ENCODE data around the gene PHF10.
"Not testable (repeated sequence)": the region's sequence is repeated elsewhere in the genome, so short reads cannot be mapped to it uniquely, and the experiment has no call there.

Gene PHF10

DNA sequence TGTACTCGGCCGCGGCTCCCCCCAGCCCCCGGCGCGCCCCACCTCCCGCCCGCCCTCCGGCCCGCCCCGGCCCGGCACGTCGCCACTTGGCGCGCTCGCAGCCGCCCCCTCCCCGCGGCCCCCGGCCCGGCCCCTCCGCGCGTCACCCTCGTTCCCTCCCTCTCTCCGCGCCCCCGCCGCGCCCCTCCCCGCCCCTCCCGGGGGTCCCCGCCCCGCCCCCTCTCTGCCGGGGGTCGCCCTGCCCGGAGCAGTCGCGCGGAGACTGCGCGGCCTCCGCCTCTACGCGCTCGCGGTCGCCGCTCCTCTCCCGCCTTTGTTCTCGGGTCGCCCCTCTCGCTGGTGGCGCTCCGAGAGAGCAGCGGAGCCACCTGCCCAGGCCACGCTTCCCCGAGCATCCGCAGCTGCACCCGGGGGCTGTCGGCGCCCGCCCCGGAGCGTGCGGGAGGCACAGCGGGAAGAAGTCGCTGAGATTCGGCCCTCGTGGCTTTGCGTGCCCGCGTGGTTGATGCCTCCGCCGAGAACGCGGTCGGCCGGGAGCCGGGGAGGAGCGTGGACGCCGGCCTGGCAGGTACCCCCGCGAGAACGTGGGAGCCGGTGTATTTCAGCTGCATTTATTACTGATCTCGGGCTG lies at the start of gene PHF10:
Gene PHF10 (minus strand): TSS at position 7 of the 631 bp plus-strand sequence. CDS start 569 bp downstream, outside the sequence.
- in situ Hi-C loops (cut with MboI; ENCODE audit: low sequenced_read_pairs), result no loop called here

GRCh38 chr6:169766921-169767736 lies 42.8 kb upstream of the PHF10 start:
- in situ Hi-C loops (cut with MboI; ENCODE audit: low sequenced_read_pairs), result no loop called here

GRCh38 chr6:169766232-169766631 lies 41.9 kb upstream of the PHF10 start:
- in situ Hi-C loops (cut with MboI; ENCODE audit: low sequenced_read_pairs), result no loop called here

DNA sequence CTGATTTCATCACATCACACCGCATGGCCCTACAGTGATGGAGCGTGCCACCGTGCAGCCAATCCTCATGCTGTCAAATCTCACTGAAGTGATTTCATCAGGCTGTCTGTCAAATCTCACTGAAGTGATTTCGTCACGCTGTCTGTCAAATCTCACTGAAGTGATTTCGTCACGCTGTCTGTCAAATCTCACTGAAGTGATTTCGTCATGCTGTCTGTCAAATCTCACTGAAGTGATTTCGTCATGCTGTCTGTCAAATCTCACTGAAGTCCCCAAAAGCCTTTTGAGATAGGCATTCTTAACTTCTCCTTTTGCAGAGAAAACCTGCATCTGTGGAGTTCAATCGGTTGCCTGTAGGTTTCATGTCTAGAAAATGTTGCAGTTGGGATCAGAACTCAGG lies 41.5 kb upstream of the PHF10 start:
- in situ Hi-C loops (cut with MboI; ENCODE audit: low sequenced_read_pairs), result not testable (repeated sequence)

DNA sequence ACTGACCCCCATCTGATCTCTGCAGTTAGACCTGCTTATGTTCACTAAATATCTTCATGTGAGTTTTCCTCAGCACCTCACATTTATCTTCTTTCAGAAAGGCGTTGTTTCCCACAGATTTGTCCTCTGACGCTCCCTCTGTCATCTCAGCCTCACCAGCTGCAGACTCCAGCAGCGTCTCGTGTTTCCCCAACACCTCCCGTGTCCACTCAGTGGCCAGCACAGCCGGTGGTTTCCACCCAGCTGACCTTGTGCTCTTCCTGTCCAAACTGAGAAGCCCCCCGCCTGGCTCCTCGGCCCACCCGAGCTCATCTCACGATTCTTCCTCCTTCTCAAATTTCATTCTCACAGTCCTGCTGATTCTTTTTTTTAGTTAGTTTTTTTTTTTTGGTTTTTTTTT lies 39.6 kb upstream of the PHF10 start:
- in situ Hi-C loops (cut with MboI; ENCODE audit: low sequenced_read_pairs), result no loop called here

- in situ Hi-C loops (cut with MboI; ENCODE audit: low sequenced_read_pairs), result no loop called here
Observed at GRCh38 chr6:169763308-169763707, 39.0 kb upstream of the PHF10 start.

DNA sequence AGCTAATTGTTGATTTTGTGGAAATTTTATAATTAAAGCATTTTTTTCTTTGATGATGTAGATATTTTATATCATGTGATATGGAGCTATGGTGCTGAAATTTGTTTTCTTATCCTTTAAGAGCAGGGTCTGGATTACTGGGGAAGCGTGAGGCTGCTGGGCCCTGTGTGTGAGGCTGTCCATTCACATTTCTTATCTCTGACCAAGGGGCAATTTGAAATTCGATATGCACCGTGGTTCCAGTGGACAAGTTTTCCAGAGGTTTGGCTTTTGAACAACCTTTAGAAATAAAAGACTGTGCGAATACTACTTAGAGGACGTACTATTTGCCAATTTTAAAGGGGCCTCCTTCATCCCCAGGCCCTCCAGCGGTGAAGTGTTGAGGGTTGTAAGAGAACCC lies 30.9 kb upstream of the PHF10 start:
- in situ Hi-C loops (cut with MboI; ENCODE audit: low sequenced_read_pairs), result no loop called here

GRCh38 chr6:169752074-169752623 lies 27.8 kb upstream of the PHF10 start:
- in situ Hi-C loops (cut with MboI; ENCODE audit: low sequenced_read_pairs), result no loop called here

- in situ Hi-C loops (cut with MboI; ENCODE audit: low sequenced_read_pairs), result no loop called here
Observed at GRCh38 chr6:169751242-169752073, 27.2 kb upstream of the PHF10 start, which contains the start of the genes DYNLT2 and ERMARD. DYNLT2 (minus strand) TSS chr6:169751572; CDS start chr6:169751458, 114 bp downstream. ERMARD (plus strand) TSS chr6:169751622; CDS start chr6:169751658, 36 bp downstream.

DNA sequence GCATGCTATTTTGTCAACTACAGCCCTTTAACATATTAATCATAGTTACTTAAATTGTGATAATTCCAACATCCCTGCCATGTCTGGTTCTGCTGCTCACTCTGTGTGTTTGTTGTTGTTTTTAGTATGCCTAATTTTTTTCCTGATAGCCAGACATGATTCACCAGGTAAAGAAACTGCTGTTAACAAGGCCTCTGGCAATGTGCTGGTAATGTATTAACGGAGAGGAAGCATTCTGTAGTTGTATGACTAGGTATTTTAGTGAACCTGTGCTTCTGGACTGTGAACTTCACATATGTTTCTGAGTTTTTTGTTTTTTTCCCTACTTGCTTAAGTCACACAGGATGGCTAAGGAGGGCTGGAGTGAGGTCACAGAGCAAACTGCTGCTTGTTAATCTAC lies 22.3 kb upstream of the PHF10 start:
- in situ Hi-C loops (cut with MboI; ENCODE audit: low sequenced_read_pairs), result no loop called here

DNA sequence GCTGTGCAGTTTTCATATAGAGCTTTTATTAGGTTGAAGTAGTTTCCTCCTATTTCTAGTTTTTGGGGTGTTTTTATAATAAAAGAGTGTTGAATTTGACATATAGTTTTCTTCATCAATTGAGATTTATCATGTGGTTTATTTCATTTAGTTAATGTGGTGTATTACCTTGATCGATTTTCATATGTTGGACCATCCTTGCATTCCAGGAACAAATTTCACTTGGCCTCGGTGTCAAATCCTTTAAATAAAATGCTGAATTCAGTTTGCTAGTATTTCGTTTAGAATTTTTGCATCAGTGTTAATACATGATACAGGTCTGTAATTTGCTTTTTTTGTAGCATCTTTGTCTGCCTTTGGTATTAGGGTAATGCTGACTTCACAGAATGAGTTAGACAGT lies 21.1 kb upstream of the PHF10 start:
- in situ Hi-C loops (cut with MboI; ENCODE audit: low sequenced_read_pairs), result no loop called here

DNA sequence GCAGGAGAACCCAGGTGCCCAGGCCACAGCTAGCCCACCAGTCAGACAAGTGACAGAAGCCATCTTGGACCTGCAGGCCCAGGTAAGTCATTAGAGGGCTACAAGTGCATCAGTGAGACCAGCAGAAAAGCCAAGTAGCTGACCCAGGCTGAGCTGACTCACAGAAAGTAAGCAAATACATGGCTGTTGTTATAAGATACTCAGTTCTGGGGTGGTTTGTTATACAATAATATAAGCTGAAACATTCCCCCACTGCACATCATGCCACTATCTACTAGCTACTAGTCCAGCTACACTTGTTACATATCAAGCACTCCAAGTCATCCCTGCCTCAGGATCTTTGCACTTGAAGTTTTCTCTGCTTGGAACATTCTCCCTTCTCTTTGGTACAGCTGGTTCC lies 17.0 kb upstream of the PHF10 start:
- in situ Hi-C loops (cut with MboI; ENCODE audit: low sequenced_read_pairs), result no loop called here

DNA sequence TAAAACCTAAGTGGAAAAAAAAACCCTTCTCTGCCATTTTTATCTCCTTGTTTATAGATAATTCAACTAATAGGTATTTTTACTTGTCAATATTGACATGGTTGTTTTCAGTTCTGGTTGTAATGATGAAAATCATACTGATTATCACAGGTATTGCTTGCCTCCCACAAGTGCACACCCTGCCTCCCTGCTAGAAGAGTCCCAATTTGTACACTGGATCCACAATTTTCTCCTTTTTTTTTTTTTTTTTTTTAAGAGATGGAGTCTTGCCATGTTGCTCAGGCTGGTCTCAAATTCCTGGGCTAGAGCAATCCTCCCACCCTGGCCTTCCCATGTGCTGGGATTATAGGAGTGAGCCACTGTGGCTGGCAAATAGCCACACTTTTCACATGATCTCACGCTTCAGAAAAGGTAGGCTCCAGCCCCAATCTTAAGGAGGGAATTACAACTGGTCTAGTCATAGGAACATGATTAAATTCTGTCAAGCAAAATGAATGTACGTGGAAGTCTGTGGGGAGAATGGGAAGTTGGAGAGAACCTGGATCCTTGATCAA lies 14.8 kb upstream of the PHF10 start:
- in situ Hi-C loops (cut with MboI; ENCODE audit: low sequenced_read_pairs), result no loop called here

GRCh38 chr6:169738204-169738975 lies 14.1 kb upstream of the PHF10 start:
- in situ Hi-C loops (cut with MboI; ENCODE audit: low sequenced_read_pairs), result no loop called here

- in situ Hi-C loops (cut with MboI; ENCODE audit: low sequenced_read_pairs), result no loop called here
Observed at GRCh38 chr6:169729961-169730360, 5.7 kb upstream of the PHF10 start.

- in situ Hi-C loops (cut with MboI; ENCODE audit: low sequenced_read_pairs), result no loop called here
Observed at GRCh38 chr6:169726963-169727362, 2.7 kb upstream of the PHF10 start.

DNA sequence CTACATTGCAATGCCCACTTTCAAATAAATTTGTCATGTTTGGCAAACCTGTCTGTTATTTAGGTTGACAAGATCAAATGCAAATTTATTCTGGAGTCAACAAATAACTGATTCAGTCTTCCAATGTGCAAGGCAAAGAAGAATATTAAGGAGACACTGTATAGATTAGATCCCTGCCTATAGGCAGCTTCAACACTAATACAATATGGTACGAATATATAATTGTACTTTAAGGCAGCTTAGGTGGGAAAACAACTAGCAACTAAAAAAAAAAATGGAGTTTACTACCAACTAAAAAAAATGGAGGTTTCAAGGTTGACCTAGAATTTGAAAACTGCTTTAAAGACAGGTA lies 1.7 kb upstream of the PHF10 start:
- in situ Hi-C loops (cut with MboI; ENCODE audit: low sequenced_read_pairs), result no loop called here

DNA sequence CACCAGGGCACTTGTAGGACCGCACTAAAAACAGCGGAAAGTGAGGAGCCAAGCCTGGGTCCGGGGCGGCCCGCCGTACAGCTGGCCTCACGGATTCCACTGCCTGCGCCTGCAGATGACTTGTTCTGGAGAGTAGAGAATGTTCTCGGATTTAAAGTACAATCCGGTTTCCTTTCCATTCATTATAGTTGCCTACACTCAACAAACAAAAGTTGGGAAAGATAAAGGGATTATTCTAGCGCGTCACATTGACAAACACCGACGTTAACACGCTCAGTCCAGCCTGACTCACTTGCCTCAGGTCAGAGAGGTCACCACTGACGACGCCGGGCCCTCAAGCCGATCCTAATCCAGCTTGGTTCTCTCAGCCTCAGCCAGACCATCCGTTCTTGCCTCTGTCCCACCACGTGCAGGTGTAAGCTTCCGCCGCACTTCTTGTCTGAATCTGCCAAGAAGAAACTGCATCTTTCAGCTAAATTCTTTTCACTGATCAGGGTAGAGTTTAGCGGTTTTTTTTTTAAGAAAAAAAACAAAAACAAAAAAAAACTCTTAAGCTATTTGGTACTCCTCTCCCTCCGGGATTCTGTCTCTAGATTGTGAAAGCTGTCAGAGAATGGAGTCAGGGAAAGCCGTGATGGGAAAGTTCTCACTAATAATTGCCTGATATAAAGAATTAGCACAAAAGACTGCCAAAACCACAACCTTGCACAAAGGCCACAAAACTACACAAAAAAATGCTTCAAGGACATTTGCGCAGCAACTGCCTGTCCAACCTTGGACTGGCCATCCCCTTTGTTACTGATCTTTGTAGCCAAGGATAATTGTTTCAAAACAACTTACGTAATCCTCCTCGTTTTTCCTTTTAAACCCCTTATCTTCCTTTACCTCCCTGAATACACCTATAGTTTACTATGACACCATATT lies 1.1 kb upstream of the PHF10 start:
- in situ Hi-C loops (cut with MboI; ENCODE audit: low sequenced_read_pairs), result no loop called here

GRCh38 chr6:169723991-169724493 lies 258 bp downstream of the PHF10 start:
- in situ Hi-C loops (cut with MboI; ENCODE audit: low sequenced_read_pairs), result no loop called here

Measured in hTERT RPE-1 (cell line).